K562 (cell line): Measurements from ENCODE around the gene SCAMP3. TPM values are rescaled to one million over a fixed set of nuclear protein-coding genes. Genes with fewer than 3 reads are reported as not detected.

Source experiments
- CBX3 ChIP-seq, 2 experiments: IDR thresholded peaks; 1 replicate in 1 of 2; 2 replicates in 1 of 2; pipeline ENCODE4 v1.6.1; 2012; ENCODE audit warnings: inconsistent platforms in 2 of 2, low read length in 2 of 2, borderline replicate concordance in 1 of 2, control low read depth in 1 of 2
- CHD1 ChIP-seq: fragments of 200-600 bp; sonication (generic); IDR thresholded peaks from one replicate; pipeline ENCODE4 v1.6.1; 2012; ENCODE audit warnings: mild to moderate bottlenecking, moderate library complexity, low read length, inconsistent platforms
- CHD4 ChIP-seq: fragments of 200-600 bp; sonication (generic); IDR thresholded peaks from 3 replicates; pipeline ENCODE4 v1.6.1; 2012; ENCODE audit warnings: low read depth, mild to moderate bottlenecking, mixed read lengths, low read length, inconsistent platforms; ENCODE audit not compliant: insufficient read depth, insufficient replicate concordance, poor library complexity, severe bottlenecking
- FUS ChIP-seq: fragments of 200-400 bp; formaldehyde crosslinking; optimal IDR thresholded peaks from 2 replicates; pipeline ENCODE3; 2017; ENCODE audit warnings: low read depth, low read length
- HBP1 ChIP-seq: fragments of 450-650 bp; formaldehyde crosslinking; IDR thresholded peaks from 2 replicates; pipeline ENCODE4 v1.4.0; 2022; ENCODE audit warnings: missing genetic modification characterization
- KAT7 ChIP-seq: sonication (generic); formaldehyde crosslinking; IDR thresholded peaks from 2 replicates; pipeline ENCODE4 v1.8.0; 2022; ENCODE audit warnings: missing genetic modification reagents, mild to moderate bottlenecking, borderline replicate concordance
- KDM4B ChIP-seq, 2 experiments: fragments of 450-650 bp in 1 of 2; sonication (generic) in 1 of 2; IDR thresholded peaks; 2 replicates each; pipeline ENCODE4 v1.6.1; 2016 to 2017; ENCODE audit warnings: borderline replicate concordance in 2 of 2, antibody characterized with exemption in 1 of 2, low read depth in 1 of 2, mild to moderate bottlenecking in 1 of 2
- MTF1 ChIP-seq: fragments of 250-450 bp; sonication (Bioruptor Pico); IDR thresholded peaks from 2 replicates; pipeline ENCODE4 v1.9.0; 2021; ENCODE audit warnings: moderate library complexity, mild to moderate bottlenecking, inconsistent platforms, borderline replicate concordance
- MXD1 ChIP-seq: fragments of 250-450 bp; sonication (Bioruptor Pico); IDR thresholded peaks from 2 replicates; pipeline ENCODE4 v1.8.0; 2021; ENCODE audit warnings: borderline replicate concordance, mild to moderate bottlenecking, moderate library complexity; ENCODE audit not compliant: poor library complexity, severe bottlenecking
- NFRKB ChIP-seq: fragments of 450-650 bp; IDR thresholded peaks from 2 replicates; pipeline ENCODE4 v1.6.1; 2016; ENCODE audit warnings: low read depth
- PCBP1 ChIP-seq: fragments of 200-400 bp; formaldehyde crosslinking; IDR thresholded peaks from 2 replicates; pipeline ENCODE4 v1.6.1; 2018; ENCODE audit warnings: mild to moderate bottlenecking, low read depth, low read length; ENCODE audit not compliant: poor library complexity, severe bottlenecking
- RBM25 ChIP-seq: fragments of 200-400 bp; formaldehyde crosslinking; IDR thresholded peaks from 2 replicates; pipeline ENCODE4 v1.6.1; 2018; ENCODE audit warnings: low read length, low read depth, moderate library complexity; ENCODE audit not compliant: severe bottlenecking
- SPI1 ChIP-seq: IDR thresholded peaks from 2 replicates; pipeline ENCODE4 v1.6.1; 2011; ENCODE audit warnings: low read depth, low read length, control low read depth, borderline replicate concordance
- TFAM ChIP-seq: fragments of 250-450 bp; sonication (Bioruptor Pico); conservative IDR thresholded peaks from 2 replicates; pipeline ENCODE4 v1.5.0; 2021; ENCODE audit warnings: mild to moderate bottlenecking, moderate library complexity
- TRIM24 ChIP-seq, 2 experiments: fragments of 450-650 bp; IDR thresholded peaks; 2 replicates each; pipeline ENCODE4 v1.6.1; 2016
- UBTF ChIP-seq, 2 experiments: IDR thresholded peaks; 2 replicates each; pipeline ENCODE4 v1.6.1; 2012; ENCODE audit warnings: improper control_type of control experiment in 2 of 2, low read depth in 2 of 2, low read length in 2 of 2, borderline replicate concordance in 1 of 2
- ZNF124 ChIP-seq: sonication (generic); formaldehyde crosslinking; IDR thresholded peaks from 2 replicates; pipeline ENCODE4 v1.8.1; 2022; ENCODE audit warnings: missing genetic modification reagents
- ZNF239 ChIP-seq: fragments of 250-450 bp; sonication (Bioruptor Pico); IDR thresholded peaks from 2 replicates; pipeline ENCODE4 v1.4.0; 2020; ENCODE audit warnings: mild to moderate bottlenecking
- ZNF449 ChIP-seq: fragments of 250-450 bp; sonication (Bioruptor Pico); IDR thresholded peaks from 2 replicates; pipeline ENCODE4 v1.8.0; 2022; ENCODE audit warnings: moderate library complexity, mild to moderate bottlenecking, inconsistent platforms
- ZSCAN29 ChIP-seq: fragments of 450-650 bp; IDR thresholded peaks from 2 replicates; pipeline ENCODE4 v1.6.1; 2017
- polyA plus RNA-seq, 8 experiments: library from polyadenylated mRNA; depleted of rRNA in 4 of 8; stranded (reverse) in 5 of 8; unstranded in 3 of 8; fragments of >200 nt; fragmentation: Nextera tagmentation in 2 of 8; fragmentation: Illumina TruSeq in 1 of 8; extraction: Ambion mirVana in 2 of 8; extraction: Trizol in 1 of 8; gene quantifications; 2 replicates each; pipeline versions ENCODE4 v1.2.1 to v1.2.3, GENCODE V29; 2011 to 2014; ENCODE audit warnings: inconsistent platforms in 1 of 8, missing spikeins in 1 of 8
- total RNA-seq, 7 experiments: library from RNA; depleted of rRNA in 6 of 7; stranded (reverse); fragments of >200 nt in 6 of 7; fragmentation: Illumina TruSeq in 2 of 7; extraction: Trizol in 2 of 7; gene quantifications; 2 replicates each; pipeline versions ENCODE4 v1.2.1 to v1.2.3, GENCODE V29; 2011 to 2021; ENCODE audit warnings: low replicate concordance in 1 of 7

SCAMP3 gene
- total and polyA plus RNA-seq, 9 of the 15 experiments (the other 6 are each of a cell fraction or from before 2014, with no cell fraction given) = 14.2 to 131 (median 86.1) TPM

GRCh38 chr1:155226188-155226909 lies 35.8 kb downstream of the SCAMP3 start (continued):
- TF ChIP-seq RBM25 (no peak), ZNF124 (CRISPR knock-in tag) (no peak), TRIM24 (IDR thresholded peaks at IDR 0.05) (peak in 1 of 2 experiments; percentile 19; a peak in 1 of 4 replicates), ZNF239 (no peak), FUS (no peak), ZNF449 (CRISPR knock-in tag) (no peak), MTF1 (no peak), HBP1 (CRISPR knock-in tag) (no peak), UBTF (IDR thresholded peaks at IDR 0.05; ENCODE audit: borderline replicate concordance in 1 of 2, low read depth in 2 of 2, low read length in 2 of 2) (no peak), KAT7 (CRISPR knock-in tag) (no peak), TFAM (no peak), PCBP1 (no peak), CHD4 (no peak), CHD1 (no peak), NFRKB (0 out of 2 replicates have a peak, but pooled peaks have one; percentile 13), KDM4B (IDR thresholded peaks at IDR 0.05; ENCODE audit: borderline replicate concordance in 2 of 2, low read depth in 1 of 2) (no peak), SPI1 (peak; percentile 42; the same call in 1 of the 2 replicates), CBX3 (IDR thresholded peaks at IDR 0.05; ENCODE audit: borderline replicate concordance in 1 of 2, low read length in 2 of 2) (no peak), ZSCAN29 (no peak), MXD1 (CRISPR knock-in tag) (no peak)
